NCI-H2196 treated with DMSO at 0.1 percent for 48 hours (cell line): ENCODE results near the gene HMMR.

Experiments
- DNase-seq: peaks from one replicate; lab custom pipeline; 2025; ENCODE audit not compliant: unreplicated experiment; lab: John Stamatoyannopoulos, UW

HMMR gene

GRCh38 chr5:163456840-163457239 is 3.6 kb upstream of the HMMR start:
- DNase-seq = no peak

GRCh38 chr5:163458778-163459385 is 1.6 kb upstream of the HMMR start:
- no peak for DNase-seq

- no peak for DNase-seq
These were observed 992 bp upstream of the HMMR start for GRCh38 chr5:163459462-163459818.

- DNase-seq = peak; percentile 99
These were observed 442 bp upstream of the HMMR start, which contains the start of gene NUDCD2 for GRCh38 chr5:163459819-163460561. TSS of gene NUDCD2 (minus strand) at chr5:163460102. CDS start at chr5:163460050, 52 bp downstream.

GRCh38 chr5:163463063-163463435 is 2.6 kb downstream of the HMMR start:
- no peak for DNase-seq

- DNase-seq = no peak
These were observed 7.2 kb downstream of the HMMR start for GRCh38 chr5:163467682-163468081.

GRCh38 chr5:163473635-163474243 is 13.3 kb downstream of the HMMR start:
- no peak for DNase-seq

GRCh38 chr5:163475411-163475810 is 15.0 kb downstream of the HMMR start:
- DNase-seq = no peak

- no peak for DNase-seq
These were observed 17.9 kb downstream of the HMMR start for GRCh38 chr5:163478126-163478981.

- DNase-seq = no peak
These were observed 18.5 kb downstream of the HMMR start for GRCh38 chr5:163478982-163479271.

GRCh38 chr5:163489055-163489744 is 28.8 kb downstream of the HMMR start:
- no peak for DNase-seq

- no peak for DNase-seq
These were observed 29.3 kb downstream of the HMMR start for GRCh38 chr5:163489745-163490075.

GRCh38 chr5:163496286-163496685 is 35.9 kb downstream of the HMMR start:
- DNase-seq = no peak

- DNase-seq = no peak
These were observed 36.9 kb downstream of the HMMR start for GRCh38 chr5:163497315-163497714.

GRCh38 chr5:163498886-163499285 is 38.5 kb downstream of the HMMR start:
- DNase-seq = no peak

GRCh38 chr5:163502521-163502920 is 42.1 kb downstream of the HMMR start:
- DNase-seq = no peak

- no peak for DNase-seq
These were observed 43.0 kb downstream of the HMMR start for GRCh38 chr5:163503106-163504078.

GRCh38 chr5:163504079-163504931 is 43.9 kb downstream of the HMMR start:
- no peak for DNase-seq

- DNase-seq = no peak
These were observed 44.6 kb downstream of the HMMR start for GRCh38 chr5:163505049-163505367.
